SK-N-SH treated with all-trans-retinoic acid at 6 μM for 48 hours (cell line): ENCODE measurements around the gene RPS14.

Experiments used
- ESRRG ChIP-seq: fragments of 250-450 bp; sonication (Bioruptor Pico); IDR thresholded peaks from 2 replicates; pipeline ENCODE4 v1.6.1; 2021; ENCODE audit warnings: mild to moderate bottlenecking
- GLIS3 ChIP-seq: fragments of 250-450 bp; sonication (Bioruptor Pico); IDR thresholded peaks from 2 replicates; pipeline ENCODE4 v1.5.0; 2020; ENCODE audit warnings: mild to moderate bottlenecking, moderate library complexity
- ISL1 ChIP-seq: fragments of 250-450 bp; sonication (Bioruptor Pico); IDR thresholded peaks from 2 replicates; pipeline ENCODE4 v2.1.2; 2022; ENCODE audit warnings: mild to moderate bottlenecking, moderate library complexity
- OSR1 ChIP-seq: fragments of 250-450 bp; sonication (Bioruptor Pico); IDR thresholded peaks from 2 replicates; pipeline ENCODE4 v1.8.0; 2022; ENCODE audit warnings: moderate library complexity, mild to moderate bottlenecking, inconsistent platforms
- PPARA ChIP-seq: fragments of 250-450 bp; sonication (Bioruptor Pico); IDR thresholded peaks from 2 replicates; pipeline ENCODE4 v1.5.0; 2020; ENCODE audit warnings: mild to moderate bottlenecking, borderline replicate concordance
- ZFP3 ChIP-seq: fragments of 250-450 bp; sonication (Bioruptor Pico); IDR thresholded peaks from 2 replicates; pipeline ENCODE4 v1.5.0; 2020; ENCODE audit warnings: mild to moderate bottlenecking, moderate library complexity
- ZFP30 ChIP-seq: fragments of 450-650 bp; formaldehyde crosslinking; IDR thresholded peaks from 2 replicates; pipeline ENCODE4 v1.5.0; 2022; ENCODE audit warnings: mild to moderate bottlenecking, moderate library complexity
- ZNF70 ChIP-seq: fragments of 450-650 bp; formaldehyde crosslinking; IDR thresholded peaks from 2 replicates; pipeline ENCODE4 v1.5.0; 2020; ENCODE audit warnings: mild to moderate bottlenecking, moderate library complexity
- ZNF8 ChIP-seq: fragments of 450-650 bp; formaldehyde crosslinking; IDR thresholded peaks from 2 replicates; pipeline ENCODE4 v1.5.0; 2020; ENCODE audit warnings: mild to moderate bottlenecking, moderate library complexity
- TF ChIP-seq, protein P1 (sequence below): fragments of 250-450 bp; sonication (Bioruptor Pico); IDR thresholded peaks from 2 replicates; pipeline ENCODE4 v1.8.0; 2020; ENCODE audit warnings: mild to moderate bottlenecking, moderate library complexity, borderline replicate concordance
- TF ChIP-seq, protein P2 (sequence below): fragments of 250-450 bp; sonication (Bioruptor Pico); IDR thresholded peaks from 2 replicates; pipeline ENCODE4 v1.8.0; 2021; ENCODE audit warnings: low read depth, mild to moderate bottlenecking, moderate library complexity, borderline replicate concordance

DNA sequence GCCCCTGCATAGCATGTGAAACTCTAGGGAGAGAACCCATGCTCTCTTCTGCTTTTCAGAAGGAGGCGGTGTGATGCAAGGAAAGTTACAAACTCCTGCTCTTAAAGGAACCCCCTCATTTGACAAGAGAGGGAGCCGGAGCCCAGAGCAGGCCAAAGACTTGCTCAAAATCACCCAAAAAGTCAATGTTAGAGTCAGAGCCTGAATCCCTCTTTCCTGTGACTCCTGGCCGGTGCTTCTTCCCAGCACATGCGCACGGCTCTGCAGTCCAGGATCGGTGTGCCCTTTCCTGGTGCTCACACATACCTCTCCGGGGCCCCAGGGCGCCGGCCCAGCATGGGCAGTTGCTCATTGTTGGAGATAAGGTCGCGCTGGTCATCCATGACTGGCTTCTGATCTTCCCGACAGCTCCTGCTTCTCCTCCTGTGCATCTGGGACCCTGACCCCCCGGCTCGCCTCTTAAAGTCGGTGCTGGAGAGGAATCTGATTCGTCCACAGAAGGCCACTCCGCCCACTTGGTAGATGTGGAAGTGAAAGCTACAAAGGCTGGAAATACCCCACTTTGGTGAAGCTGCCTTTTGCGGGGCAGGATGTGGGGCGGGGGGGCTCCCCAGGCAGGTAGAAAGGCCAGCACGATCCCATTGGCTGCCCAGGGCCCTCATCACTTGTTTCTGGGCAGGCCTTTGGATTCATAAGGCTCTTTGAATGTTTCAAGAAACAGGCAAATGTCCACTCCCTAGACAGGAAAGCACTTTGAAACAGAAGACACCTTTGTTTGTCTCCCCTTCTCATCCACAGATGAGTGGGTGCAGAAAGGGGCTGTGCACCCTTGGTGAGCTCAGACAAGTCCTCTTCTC is 37.0 kb downstream of the RPS14 start, which contains the start of gene CD74:
- no peak for TF ChIP-seq ZFP30 (CRISPR knock-in tag)
- no peak for TF ChIP-seq ISL1 (CRISPR knock-in tag)
- TF ChIP-seq ESRRG (CRISPR knock-in tag), result no peak
- no peak for TF ChIP-seq OSR1
- TF ChIP-seq, protein P1, sequence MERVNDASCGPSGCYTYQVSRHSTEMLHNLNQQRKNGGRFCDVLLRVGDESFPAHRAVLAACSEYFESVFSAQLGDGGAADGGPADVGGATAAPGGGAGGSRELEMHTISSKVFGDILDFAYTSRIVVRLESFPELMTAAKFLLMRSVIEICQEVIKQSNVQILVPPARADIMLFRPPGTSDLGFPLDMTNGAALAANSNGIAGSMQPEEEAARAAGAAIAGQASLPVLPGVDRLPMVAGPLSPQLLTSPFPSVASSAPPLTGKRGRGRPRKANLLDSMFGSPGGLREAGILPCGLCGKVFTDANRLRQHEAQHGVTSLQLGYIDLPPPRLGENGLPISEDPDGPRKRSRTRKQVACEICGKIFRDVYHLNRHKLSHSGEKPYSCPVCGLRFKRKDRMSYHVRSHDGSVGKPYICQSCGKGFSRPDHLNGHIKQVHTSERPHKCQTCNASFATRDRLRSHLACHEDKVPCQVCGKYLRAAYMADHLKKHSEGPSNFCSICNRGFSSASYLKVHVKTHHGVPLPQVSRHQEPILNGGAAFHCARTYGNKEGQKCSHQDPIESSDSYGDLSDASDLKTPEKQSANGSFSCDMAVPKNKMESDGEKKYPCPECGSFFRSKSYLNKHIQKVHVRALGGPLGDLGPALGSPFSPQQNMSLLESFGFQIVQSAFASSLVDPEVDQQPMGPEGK (CRISPR knock-in tag), result no peak
- TF ChIP-seq PPARA, result no peak
- TF ChIP-seq, protein P2, sequence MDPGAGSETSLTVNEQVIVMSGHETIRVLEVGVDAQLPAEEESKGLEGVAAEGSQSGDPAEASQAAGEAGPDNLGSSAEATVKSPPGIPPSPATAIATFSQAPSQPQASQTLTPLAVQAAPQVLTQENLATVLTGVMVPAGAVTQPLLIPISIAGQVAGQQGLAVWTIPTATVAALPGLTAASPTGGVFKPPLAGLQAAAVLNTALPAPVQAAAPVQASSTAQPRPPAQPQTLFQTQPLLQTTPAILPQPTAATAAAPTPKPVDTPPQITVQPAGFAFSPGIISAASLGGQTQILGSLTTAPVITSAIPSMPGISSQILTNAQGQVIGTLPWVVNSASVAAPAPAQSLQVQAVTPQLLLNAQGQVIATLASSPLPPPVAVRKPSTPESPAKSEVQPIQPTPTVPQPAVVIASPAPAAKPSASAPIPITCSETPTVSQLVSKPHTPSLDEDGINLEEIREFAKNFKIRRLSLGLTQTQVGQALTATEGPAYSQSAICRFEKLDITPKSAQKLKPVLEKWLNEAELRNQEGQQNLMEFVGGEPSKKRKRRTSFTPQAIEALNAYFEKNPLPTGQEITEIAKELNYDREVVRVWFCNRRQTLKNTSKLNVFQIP (CRISPR knock-in tag), result no peak
- TF ChIP-seq ZFP3 (CRISPR knock-in tag), result no peak
- TF ChIP-seq ZNF8 (CRISPR knock-in tag), result no peak
- no peak for TF ChIP-seq ZNF70 (CRISPR knock-in tag)
- TF ChIP-seq GLIS3, result no peak
